ENCODE measurements around the gene CNPPD1.

CNPPD1 gene

GRCh38 chr2:219179601-219180465 is 3.1 kb upstream of the CNPPD1 start:
- no peak for DNase-seq (ENCODE audit: low read depth)

GRCh38 chr2:219178377-219179175 is 1.9 kb upstream of the CNPPD1 start:
- DNase-seq (ENCODE audit: low read depth), result no peak

- DNase-seq (ENCODE audit: low read depth), result peak; percentile 77
Observed at GRCh38 chr2:219177552-219178376, 1.0 kb upstream of the CNPPD1 start, which contains the start of gene RETREG2. TSS of gene RETREG2 (plus strand) at chr2:219178275. CDS start at chr2:219178353, 78 bp downstream.

GRCh38 chr2:219175928-219176817 is 552 bp downstream of the CNPPD1 start:
- DNase-seq (ENCODE audit: low read depth), result no peak

- DNase-seq (ENCODE audit: low read depth), result no peak
Observed at GRCh38 chr2:219175486-219175885, 1.2 kb downstream of the CNPPD1 start.

GRCh38 chr2:219174801-219175200 is 1.9 kb downstream of the CNPPD1 start:
- DNase-seq (ENCODE audit: low read depth), result no peak

GRCh38 chr2:219174146-219174545 is 2.6 kb downstream of the CNPPD1 start:
- DNase-seq (ENCODE audit: low read depth), result no peak

- no peak for DNase-seq (ENCODE audit: low read depth)
Observed at GRCh38 chr2:219173176-219173575, 3.5 kb downstream of the CNPPD1 start.

- DNase-seq (ENCODE audit: low read depth), result no peak
Observed at GRCh38 chr2:219172231-219173154, 4.2 kb downstream of the CNPPD1 start.

- DNase-seq (ENCODE audit: low read depth), result peak; percentile 87
Observed at GRCh38 chr2:219171231-219171651, 5.5 kb downstream of the CNPPD1 start.

GRCh38 chr2:219169930-219170654 is 6.6 kb downstream of the CNPPD1 start, which contains the start of gene SLC23A3:
TSS of gene SLC23A3 (minus strand) at chr2:219170029. CDS start at chr2:219169984, 45 bp downstream.
- DNase-seq (ENCODE audit: low read depth), result no peak

GRCh38 chr2:219168932-219169331 is 7.8 kb downstream of the CNPPD1 start:
- DNase-seq (ENCODE audit: low read depth), result no peak

- DNase-seq (ENCODE audit: low read depth), result no peak
Observed at GRCh38 chr2:219168526-219168925, 8.2 kb downstream of the CNPPD1 start.

GRCh38 chr2:219167997-219168396 is 8.7 kb downstream of the CNPPD1 start:
- no peak for DNase-seq (ENCODE audit: low read depth)

GRCh38 chr2:219165058-219165911 is 11.4 kb downstream of the CNPPD1 start:
- no peak for DNase-seq (ENCODE audit: low read depth)

- no peak for DNase-seq (ENCODE audit: low read depth)
Observed at GRCh38 chr2:219163156-219163555, 13.6 kb downstream of the CNPPD1 start.

- no peak for DNase-seq (ENCODE audit: low read depth)
Observed at GRCh38 chr2:219161097-219161496, 15.6 kb downstream of the CNPPD1 start.

Measured in GM04504 (cell line).